Right renal cortex interstitium (tissue), 3 donors: ENCODE data around the gene RPS27L. TPM values are rescaled to one million over a fixed set of nuclear protein-coding genes. Genes with fewer than 3 reads are reported as not detected.
"Not testable (repeated sequence)": the region's sequence is repeated elsewhere in the genome, so short reads cannot be mapped to it uniquely, and the experiment has no call there.

ENCODE experiments used
- DNase-seq, 3 donors: peaks; one replicate each; pipeline ENCODE4 v3.0.0-alpha.2; 2013; ENCODE audit warnings: low read depth in 3 of 3, low spot score in 2 of 3
- polyA plus RNA-seq, 3 donors: library from polyadenylated mRNA; unstranded; fragments of 120-200 nt; gene quantifications; one replicate each; pipeline ENCODE4 v1.2.1, GENCODE V29; 2013; ENCODE audit not compliant: insufficient read length in 3 of 3

The RPS27L gene
- polyA plus RNA-seq, 3 donors = 98.0 to 114 (median 98.7) TPM

GRCh38 chr15:63145426-63145825, 11.9 kb downstream of the RPS27L start:
- DNase-seq = no peak

- DNase-seq = no peak
Observed at GRCh38 chr15:63140936-63141335, 16.3 kb downstream of the RPS27L start.

GRCh38 chr15:63136742-63137141, 20.5 kb downstream of the RPS27L start:
- DNase-seq = no peak

DNA sequence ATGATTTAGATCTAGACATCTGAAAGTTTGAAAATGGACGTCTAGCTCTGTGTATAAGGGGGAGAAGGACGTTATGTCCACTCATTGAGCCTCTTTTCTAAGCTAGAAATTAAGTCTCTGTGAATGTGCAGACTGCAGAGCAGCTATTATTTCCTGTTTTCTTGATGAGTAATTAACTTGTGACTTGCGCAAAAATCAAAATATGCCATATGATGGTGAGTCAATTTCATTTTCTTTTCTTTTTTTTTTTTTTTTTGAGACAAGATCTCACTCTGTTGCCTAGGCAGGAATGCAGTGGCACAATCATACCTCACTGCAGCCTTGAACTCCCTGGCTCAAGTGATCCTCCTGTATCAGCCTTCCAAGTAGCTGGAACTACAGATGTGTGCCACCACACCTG, 21.5 kb downstream of the RPS27L start:
- DNase-seq = no peak

DNA sequence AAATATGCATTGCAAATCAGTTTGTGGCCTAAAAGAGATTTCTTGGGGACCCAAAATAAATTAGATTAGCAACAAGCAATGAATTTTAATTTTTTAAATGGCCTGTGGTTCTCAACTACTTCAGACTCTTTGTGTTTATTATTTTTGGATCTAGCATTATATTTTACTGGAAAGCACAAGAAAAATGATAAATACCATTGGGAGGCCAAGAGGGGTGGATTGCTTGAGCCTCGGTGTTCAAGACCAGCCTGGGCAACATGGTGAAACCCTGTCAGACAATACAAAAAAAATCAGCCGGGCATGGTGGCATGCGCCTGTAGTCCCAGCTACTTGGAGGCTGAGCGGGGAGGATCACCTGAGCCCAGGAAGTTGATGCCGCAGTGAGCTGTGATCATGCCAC, 22.0 kb downstream of the RPS27L start:
- no peak for DNase-seq

- no peak for DNase-seq
Observed at GRCh38 chr15:63134245-63134985, 22.9 kb downstream of the RPS27L start.

DNA sequence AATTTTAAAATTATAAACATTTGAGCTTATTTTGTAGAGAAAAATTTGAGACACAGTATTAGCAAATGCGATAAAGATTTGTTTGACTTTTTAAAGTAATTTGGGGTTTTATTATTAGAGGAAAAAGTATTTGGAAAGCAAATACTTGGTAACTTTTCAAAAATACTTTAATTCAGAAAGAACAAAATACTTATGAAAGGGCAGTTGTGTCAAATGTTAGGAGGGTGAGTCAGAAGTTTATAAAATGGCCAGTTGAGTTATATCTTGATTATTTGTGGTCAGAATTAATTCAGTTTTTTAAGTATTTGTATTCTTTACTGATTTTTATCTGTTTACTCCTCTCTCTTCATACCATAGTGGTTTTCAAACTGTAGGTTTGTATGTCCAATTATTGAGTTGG, 23.5 kb downstream of the RPS27L start:
- DNase-seq = no peak

GRCh38 chr15:63126726-63127125, 30.6 kb downstream of the RPS27L start:
- no peak for DNase-seq

GRCh38 chr15:63124506-63124905, 32.8 kb downstream of the RPS27L start:
- DNase-seq = no peak

- peak in 2 of 3 donors; percentile 54 to 61 for DNase-seq
Observed at GRCh38 chr15:63122002-63122875, 35.0 kb downstream of the RPS27L start.

DNA sequence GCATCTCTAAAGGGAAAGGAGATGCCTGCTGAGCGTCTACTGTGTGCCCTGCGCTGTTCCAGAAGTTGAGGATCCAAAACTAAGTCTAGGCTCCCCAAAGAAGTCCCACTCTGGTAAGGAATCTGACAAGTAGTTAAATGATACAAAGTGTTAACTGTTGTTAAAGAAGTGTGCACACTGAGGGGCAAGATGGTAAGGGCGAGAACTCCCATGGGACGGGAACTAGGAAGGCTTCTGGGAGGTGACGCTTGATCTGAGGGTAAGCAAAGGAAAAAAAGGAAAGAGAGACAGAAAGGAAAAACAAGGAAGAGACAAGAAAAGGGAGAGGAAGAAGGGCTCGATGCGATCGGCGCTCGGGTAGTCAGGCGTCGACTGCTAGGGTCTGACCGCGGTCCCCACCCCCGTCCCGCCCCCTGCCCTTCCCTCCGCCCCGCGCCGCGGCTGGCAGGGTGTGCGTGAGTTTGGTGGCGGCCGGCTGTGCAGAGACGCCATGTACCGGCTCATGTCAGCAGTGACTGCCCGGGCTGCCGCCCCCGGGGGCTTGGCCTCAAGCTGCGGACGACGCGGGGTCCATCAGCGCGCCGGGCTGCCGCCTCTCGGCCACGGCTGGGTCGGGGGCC, 35.8 kb downstream of the RPS27L start, which contains the start of gene LACTB:
LACTB (plus strand) TSS at position 480 of the 620 bp plus-strand sequence; CDS start at position 491, 11 bp downstream.
- DNase-seq = peak; percentile 52 to 84 (median 69)

- no peak for DNase-seq
Observed at GRCh38 chr15:63118854-63119253, 38.4 kb downstream of the RPS27L start.

GRCh38 chr15:63114465-63114864, 42.8 kb downstream of the RPS27L start:
- no peak for DNase-seq

- DNase-seq = no peak
Observed at GRCh38 chr15:63112871-63113270, 44.4 kb downstream of the RPS27L start.

GRCh38 chr15:63111481-63111880, 45.8 kb downstream of the RPS27L start:
- DNase-seq = no peak

DNA sequence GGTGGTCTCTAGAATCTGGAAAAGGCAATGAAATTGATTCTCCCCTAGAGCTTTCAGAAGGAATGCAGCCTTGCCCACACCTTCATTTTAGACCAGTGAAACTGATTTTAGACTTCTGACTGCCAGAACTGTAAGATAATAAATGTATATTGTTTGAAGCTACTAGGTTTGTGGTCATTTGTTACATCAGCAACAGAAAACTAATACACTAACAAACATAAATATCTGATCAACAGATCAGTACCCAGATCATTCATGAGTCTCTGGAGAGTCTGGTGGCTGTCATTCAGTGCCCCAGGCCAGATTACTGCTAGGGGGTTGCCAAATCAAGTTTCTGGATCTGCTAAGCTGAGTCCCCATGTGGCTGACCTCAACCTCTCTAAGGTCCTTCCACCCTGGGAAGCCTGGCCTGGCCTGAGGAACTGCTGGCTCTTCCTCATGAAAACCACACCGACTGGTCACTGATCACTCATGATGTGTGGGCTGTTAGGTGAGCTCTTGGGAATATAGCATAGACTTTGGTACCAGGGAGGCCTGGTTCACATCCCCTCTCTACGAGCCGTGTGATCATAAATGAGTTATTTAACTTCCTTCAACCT, 46.8 kb downstream of the RPS27L start:
- no peak for DNase-seq

DNA sequence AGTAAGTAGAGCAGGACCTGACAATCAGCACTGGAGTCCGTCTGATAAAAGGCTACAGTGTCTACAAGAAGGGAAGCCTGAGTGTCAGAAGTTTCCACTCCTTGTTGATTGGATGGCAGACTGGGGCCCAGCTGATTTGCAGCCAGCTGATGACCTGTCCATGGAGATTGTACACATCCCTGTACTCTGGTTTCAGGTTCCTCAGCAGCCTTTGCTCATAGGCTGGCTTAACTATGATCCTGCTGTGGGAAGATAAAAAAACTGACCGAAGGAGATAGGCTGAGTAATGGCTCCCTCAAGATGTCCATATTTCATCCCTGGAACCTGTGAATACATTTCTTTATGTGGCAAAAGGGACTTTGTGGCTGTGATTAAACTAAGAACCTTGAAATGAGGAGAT, 47.4 kb downstream of the RPS27L start:
- DNase-seq = no peak

- DNase-seq = no peak
Observed at GRCh38 chr15:63109498-63109897, 47.8 kb downstream of the RPS27L start.

DNA sequence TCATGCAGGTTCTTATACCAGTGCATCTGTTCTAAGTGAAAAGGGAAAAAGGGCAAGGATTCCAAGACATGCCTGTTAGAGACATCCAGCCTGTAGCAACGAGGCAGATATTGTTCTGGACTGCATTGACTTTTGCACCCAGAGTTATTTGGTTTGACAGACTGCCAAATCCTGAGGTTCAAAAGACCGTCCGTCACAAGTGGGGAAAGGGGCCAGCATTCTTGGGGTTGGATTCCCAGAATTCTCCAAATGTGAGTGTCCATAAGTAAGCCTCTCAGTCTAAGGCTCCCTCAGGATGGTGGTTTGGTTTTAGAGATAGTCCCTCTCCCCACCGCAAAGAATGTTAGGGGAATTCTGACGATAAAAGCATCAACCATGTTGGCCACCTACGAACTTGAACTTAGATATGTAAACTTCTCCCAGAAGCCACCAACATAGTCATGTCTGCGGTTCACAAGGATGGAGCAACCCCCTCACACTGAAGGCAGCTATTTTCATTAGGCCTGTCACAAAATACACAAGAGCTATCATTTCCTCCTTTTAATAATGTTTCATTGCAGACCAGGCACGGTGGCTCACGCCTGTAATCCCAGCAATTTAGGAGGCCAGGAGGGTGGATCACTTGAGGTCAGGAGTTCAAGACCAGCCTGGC, 49.3 kb downstream of the RPS27L start:
- no peak for DNase-seq

DNA sequence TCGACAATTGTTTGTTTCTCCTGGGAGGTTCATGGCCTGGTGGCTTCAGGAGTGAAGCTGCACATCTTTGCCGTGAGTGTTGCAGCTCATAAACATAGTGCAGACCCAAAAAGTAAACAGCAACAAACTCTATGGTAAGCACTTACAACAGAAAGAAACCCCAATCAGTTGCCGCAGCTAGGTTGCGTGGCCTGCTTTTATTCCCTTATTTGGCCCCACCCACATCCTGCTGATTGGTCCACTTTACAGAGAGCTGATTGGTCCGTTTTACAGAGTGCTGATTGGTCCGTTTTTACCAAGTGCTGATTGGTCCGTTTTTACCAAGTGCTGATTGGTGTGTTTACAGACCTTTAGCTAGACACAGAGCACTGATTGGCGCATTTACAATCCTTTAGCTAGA, 51.9 kb downstream of the RPS27L start:
- DNase-seq = not testable (repeated sequence)
